SK-N-SH (cell line): ENCODE measurements around the gene LAPTM4A. TPM values are rescaled to one million over a fixed set of nuclear protein-coding genes. Genes with fewer than 3 reads are reported as not detected.

Source experiments
- CTCF ChIA-PET: fragments of 300-600, 350-600 bp; formaldehyde crosslinking; extraction: SDS; loops from one replicate; lab custom pipeline; 2021; lab: Yijun Ruan, JAX
- POLR2A ChIA-PET: fragments of 350-600 bp; sonication (Branson Sonifier 250); formaldehyde crosslinking; extraction: SDS; loops from one replicate; lab custom pipeline; 2020; ENCODE audit warnings: antibody characterized with exemption, inconsistent platforms; lab: Yijun Ruan, JAX
- DNase-seq: peaks from one replicate; pipeline ENCODE4 v3.0.0; 2012
- H2AFZ ChIP-seq: fragments of 200-600 bp; sonication (generic); 2 replicates; pipeline ENCODE4 v1.8.1; 2016; ENCODE audit warnings: antibody characterized with exemption, mild to moderate bottlenecking, low read depth
- H3F3A ChIP-seq: fragments of 200-600 bp; sonication (generic); replicated peaks from 2 replicates; pipeline ENCODE3; 2016; ENCODE audit warnings: antibody characterized with exemption, mild to moderate bottlenecking; ENCODE audit not compliant: insufficient read depth
- H3K27ac ChIP-seq, 2 experiments: fragments of 200-500 bp in 1 of 2; fragments of 200-600 bp in 1 of 2; sonication (Bioruptor generic) in 1 of 2; sonication (generic), shearing (Covaris generic) in 1 of 2; 2 replicates each; pipeline versions ENCODE4 v1.5.1 to v1.6.1; 2014 to 2016; ENCODE audit warnings: low read depth in 2 of 2, inconsistent platforms in 1 of 2, low read length in 1 of 2, mild to moderate bottlenecking in 1 of 2, mixed read lengths in 1 of 2
- H3K27me3 ChIP-seq: fragments of 200-600 bp; sonication (generic), shearing (Covaris generic); 2 replicates; pipeline ENCODE4 v1.6.1; 2016; ENCODE audit warnings: mixed run types; ENCODE audit not compliant: insufficient read depth
- H3K36me3 ChIP-seq, 2 experiments: fragments of 200-500 bp in 1 of 2; fragments of 200-600 bp in 1 of 2; sonication (Bioruptor generic) in 1 of 2; sonication (generic) in 1 of 2; replicated peaks in 1 of 2; 2 replicates each; pipeline versions ENCODE3 to v1.5.1; 2014 to 2016; ENCODE audit warnings: low read length in 1 of 2, mild to moderate bottlenecking in 1 of 2; ENCODE audit not compliant: insufficient read depth in 2 of 2, control insufficient read depth in 1 of 2
- H3K4me1 ChIP-seq, 2 experiments: fragments of 200-500 bp in 1 of 2; fragments of 200-600 bp in 1 of 2; sonication (Bioruptor generic) in 1 of 2; sonication (generic), shearing (Covaris generic) in 1 of 2; 2 replicates each; pipeline versions ENCODE4 v1.5.1 to v1.6.1; 2014 to 2016; ENCODE audit warnings: low read depth in 1 of 2, low read length in 1 of 2, mixed run types in 1 of 2; ENCODE audit not compliant: insufficient read depth in 2 of 2, control insufficient read depth in 1 of 2
- H3K4me2 ChIP-seq: fragments of 200-600 bp; sonication (generic), shearing (Covaris generic); 2 replicates; pipeline ENCODE4 v1.6.1; 2017; ENCODE audit warnings: mixed run types
- H3K4me3 ChIP-seq, 2 experiments: fragments of 200-500 bp in 1 of 2; fragments of 200-600 bp in 1 of 2; sonication (Bioruptor generic) in 1 of 2; sonication (generic), shearing (Covaris generic) in 1 of 2; 2 replicates each; pipeline versions ENCODE4 v1.5.1 to v1.8.1; 2014 to 2016; ENCODE audit warnings: low read depth in 2 of 2, inconsistent platforms in 1 of 2, low read length in 1 of 2, mild to moderate bottlenecking in 1 of 2, mixed read lengths in 1 of 2, moderate library complexity in 1 of 2
- H3K79me2 ChIP-seq: fragments of 200-600 bp; sonication (generic); 2 replicates; pipeline ENCODE4 v1.8.1; 2017; ENCODE audit warnings: mild to moderate bottlenecking; ENCODE audit not compliant: insufficient read depth
- H3K9ac ChIP-seq: fragments of 200-600 bp; sonication (generic); 2 replicates; pipeline ENCODE4 v1.6.1; 2017; ENCODE audit warnings: mixed run types
- H3K9me2 ChIP-seq: fragments of 200-600 bp; sonication (generic); 2 replicates; pipeline ENCODE4 v1.6.1; 2017; ENCODE audit warnings: mixed run types
- H3K9me3 ChIP-seq: fragments of 200-600 bp; sonication (generic); 2 replicates; pipeline ENCODE4 v1.6.1; 2017; ENCODE audit warnings: mixed run types, mild to moderate bottlenecking, moderate library complexity
- H4K20me1 ChIP-seq: fragments of 200-600 bp; sonication (generic); 2 replicates; pipeline ENCODE4 v1.6.1; 2017; ENCODE audit warnings: mild to moderate bottlenecking, mixed run types; ENCODE audit not compliant: insufficient read depth
- CTCF ChIP-seq: fragments of 200-600 bp; sonication (generic); IDR thresholded peaks from 2 replicates; pipeline ENCODE4 v1.6.1; 2017; ENCODE audit warnings: antibody characterized with exemption, mild to moderate bottlenecking, moderate library complexity
- EP300 ChIP-seq, 2 experiments: IDR thresholded peaks; 2 replicates each; pipeline versions ENCODE4 v1.4.0 to v1.6.1; 2012; ENCODE audit warnings: borderline replicate concordance in 1 of 2, low read depth in 1 of 2, low read length in 1 of 2
- EZH2phosphoT487 ChIP-seq: fragments of 200-600 bp; sonication (generic); IDR thresholded peaks from 2 replicates; pipeline ENCODE4 v1.6.1; 2017; ENCODE audit warnings: low read depth, mixed run types, mild to moderate bottlenecking, antibody characterized with exemption, moderate library complexity, borderline replicate concordance
- FOSL2 ChIP-seq: IDR thresholded peaks from 2 replicates; pipeline ENCODE4 v1.4.0; 2012; ENCODE audit warnings: low read depth, mild to moderate bottlenecking, moderate library complexity, borderline replicate concordance
- GABPA ChIP-seq: IDR thresholded peaks from 2 replicates; pipeline ENCODE4 v1.4.0; 2012; ENCODE audit warnings: low read depth, mild to moderate bottlenecking
- JUND ChIP-seq: IDR thresholded peaks from 2 replicates; pipeline ENCODE4 v1.4.0; 2012
- MEF2A ChIP-seq: IDR thresholded peaks from 2 replicates; pipeline ENCODE4 v1.4.0; 2012; ENCODE audit warnings: low read depth, borderline replicate concordance
- NFIC ChIP-seq: IDR thresholded peaks from 2 replicates; pipeline ENCODE4 v1.4.0; 2012; ENCODE audit warnings: borderline replicate concordance
- NRF1 ChIP-seq: IDR thresholded peaks from 2 replicates; pipeline ENCODE4 v1.6.1; 2012; ENCODE audit warnings: low read depth, mild to moderate bottlenecking, low read length
- PBX3 ChIP-seq: IDR thresholded peaks from 2 replicates; pipeline ENCODE4; 2012
- RCOR1 ChIP-seq: fragments of 150-350 bp; IDR thresholded peaks from 2 replicates; pipeline ENCODE4 v1.6.1; 2017; ENCODE audit warnings: antibody characterized with exemption, low read length
- RXRA ChIP-seq: IDR thresholded peaks from 2 replicates; pipeline ENCODE4 v1.4.0; 2012; ENCODE audit warnings: low read depth, mild to moderate bottlenecking, borderline replicate concordance
- SIN3A ChIP-seq: IDR thresholded peaks from 2 replicates; pipeline ENCODE4 v1.6.1; 2012; ENCODE audit warnings: low read depth, mild to moderate bottlenecking, low read length, moderate library complexity, borderline replicate concordance
- TCF12 ChIP-seq: IDR thresholded peaks from 2 replicates; pipeline ENCODE4 v1.4.0; 2012
- TEAD4 ChIP-seq: IDR thresholded peaks from 2 replicates; pipeline ENCODE4 v1.4.0; 2012; ENCODE audit warnings: mild to moderate bottlenecking, borderline replicate concordance; ENCODE audit not compliant: insufficient read depth
- WGBS: methylation state at CpG from one replicate; pipeline ENCODE4 v1.1.6; 2017; ENCODE audit warnings: low lambda C conversion rate; 5-methylcytosine and 5-hydroxymethylcytosine counted together
- polyA plus RNA-seq, 3 experiments: library from polyadenylated mRNA; depleted of rRNA; stranded (reverse); fragments of >200 nt; gene quantifications; 2 replicates each; pipeline ENCODE4 v1.2.3, GENCODE V29; 2012
- TF ChIP-seq, protein P1 (sequence below): IDR thresholded peaks from 2 replicates; pipeline ENCODE4 v1.4.0; 2012; ENCODE audit warnings: low read depth, borderline replicate concordance
- TF ChIP-seq, protein P2 (sequence below): fragments of 150-350 bp; IDR thresholded peaks from 2 replicates; pipeline ENCODE4 v1.6.1; 2017; ENCODE audit warnings: antibody characterized with exemption, low read length, low read depth, borderline replicate concordance

LAPTM4A gene
- polyA plus RNA-seq, 1 of the 3 experiments (the other 2 are of a cell fraction) = 306 TPM

GRCh38 chr2:20062615-20063545 is 11.5 kb upstream of the LAPTM4A start (continued):
- TF ChIP-seq, protein P1, sequence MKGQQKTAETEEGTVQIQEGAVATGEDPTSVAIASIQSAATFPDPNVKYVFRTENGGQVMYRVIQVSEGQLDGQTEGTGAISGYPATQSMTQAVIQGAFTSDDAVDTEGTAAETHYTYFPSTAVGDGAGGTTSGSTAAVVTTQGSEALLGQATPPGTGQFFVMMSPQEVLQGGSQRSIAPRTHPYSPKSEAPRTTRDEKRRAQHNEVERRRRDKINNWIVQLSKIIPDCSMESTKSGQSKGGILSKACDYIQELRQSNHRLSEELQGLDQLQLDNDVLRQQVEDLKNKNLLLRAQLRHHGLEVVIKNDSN = no peak
- no peak for TF ChIP-seq EZH2phosphoT487
- no peak for TF ChIP-seq GABPA
- no peak for TF ChIP-seq TEAD4
- TF ChIP-seq SIN3A = no peak
- no peak for TF ChIP-seq NRF1
- TF ChIP-seq NFIC = no peak
- no peak for TF ChIP-seq JUND
- no peak for TF ChIP-seq RCOR1
- TF ChIP-seq EP300 (IDR thresholded peaks at IDR 0.05; ENCODE audit: borderline replicate concordance in 1 of 2, low read depth in 1 of 2, low read length in 1 of 2) = no peak
- TF ChIP-seq PBX3 = no peak
- TF ChIP-seq, protein P2, sequence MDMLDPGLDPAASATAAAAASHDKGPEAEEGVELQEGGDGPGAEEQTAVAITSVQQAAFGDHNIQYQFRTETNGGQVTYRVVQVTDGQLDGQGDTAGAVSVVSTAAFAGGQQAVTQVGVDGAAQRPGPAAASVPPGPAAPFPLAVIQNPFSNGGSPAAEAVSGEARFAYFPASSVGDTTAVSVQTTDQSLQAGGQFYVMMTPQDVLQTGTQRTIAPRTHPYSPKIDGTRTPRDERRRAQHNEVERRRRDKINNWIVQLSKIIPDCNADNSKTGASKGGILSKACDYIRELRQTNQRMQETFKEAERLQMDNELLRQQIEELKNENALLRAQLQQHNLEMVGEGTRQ = no peak

DNA sequence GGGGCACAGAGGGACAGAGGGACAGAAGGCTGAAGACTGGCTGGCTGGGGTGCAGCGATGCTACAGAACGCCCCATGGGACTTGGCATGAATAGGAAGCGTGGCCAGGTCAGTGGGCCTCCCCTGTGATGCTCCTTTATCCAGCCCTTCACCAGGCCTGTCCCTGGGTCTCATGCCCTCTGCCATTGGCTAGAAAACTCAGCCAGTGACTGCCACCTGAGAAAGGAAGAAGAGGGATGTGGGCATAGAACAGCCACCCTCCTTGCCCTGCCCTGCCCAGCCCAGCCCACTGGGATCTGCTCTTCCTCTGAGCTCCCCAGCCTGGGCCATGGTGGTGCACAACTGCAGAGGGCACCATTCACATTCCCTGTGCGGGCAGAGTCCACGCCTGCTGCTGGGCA is 10.5 kb upstream of the LAPTM4A start:
- CTCF ChIA-PET = interaction anchor here (1.1 to 3.7 kb wide), 7 partner anchors 8 to 46 kb away, joined by 3 to 21 read pairs (median 3); no protein-coding TSS in a partner anchor
- H3K4me2 ChIP-seq = no peak overlapping the region
- no peak for TF ChIP-seq CTCF
- TF ChIP-seq MEF2A = no peak
- TF ChIP-seq TCF12 = no peak
- TF ChIP-seq FOSL2 = no peak
- no peak for TF ChIP-seq NRF1
- TF ChIP-seq RXRA = no peak
- TF ChIP-seq, all 33 proteins: peak for 0
- Histone ChIP-seq H3K27ac (no peak overlapping the region), H2AFZ (no peak overlapping the region), H3F3A (peaks cover 17% of the 10 kb centered on the region), H3K9ac (no peak overlapping the region), H3K9me2 (no peaks in the 10 kb centered on the region), H3K9me3 (no peaks in the 10 kb centered on the region), H3K27me3 (no peaks in the 10 kb centered on the region), H3K4me1 (peaks cover 10 to 12% of the 10 kb centered on the region in 2 experiments), H3K79me2 (no peaks in the 10 kb centered on the region), H3K4me3 (no peak overlapping the region), H4K20me1 (no peaks in the 10 kb centered on the region), H3K36me3 (no peaks in the 10 kb centered on the region)
- 95% methylated on average over 5 of the region's 5 CpGs for WGBS
- no peak for DNase-seq
- POLR2A ChIA-PET = interaction anchor here (2.1 kb wide), 1 partner anchor 10 kb away, joined by 5 read pairs; the partner anchor contains the start of gene LAPTM4A
